Epithelial cell of esophagus (primary cell): Measurements from ENCODE around the gene SEZ6L2.

ENCODE experiments used
- DNase-seq: peaks from one replicate; pipeline ENCODE4 v3.0.0; 2010; ENCODE audit warnings: low read depth
- H3K4me3 ChIP-seq: 2 replicates; pipeline ENCODE4 v1.5.1; 2011; ENCODE audit warnings: mild to moderate bottlenecking, low read length, control low read depth
- TF ChIP-seq, protein P1 (sequence below): IDR thresholded peaks from 2 replicates; pipeline ENCODE4 v1.5.1; 2011; ENCODE audit warnings: low read depth, mild to moderate bottlenecking, low read length, control low read depth, inconsistent platforms; ENCODE audit not compliant: insufficient read depth; ENCODE audit errors: missing control alignments

The SEZ6L2 gene

DNA sequence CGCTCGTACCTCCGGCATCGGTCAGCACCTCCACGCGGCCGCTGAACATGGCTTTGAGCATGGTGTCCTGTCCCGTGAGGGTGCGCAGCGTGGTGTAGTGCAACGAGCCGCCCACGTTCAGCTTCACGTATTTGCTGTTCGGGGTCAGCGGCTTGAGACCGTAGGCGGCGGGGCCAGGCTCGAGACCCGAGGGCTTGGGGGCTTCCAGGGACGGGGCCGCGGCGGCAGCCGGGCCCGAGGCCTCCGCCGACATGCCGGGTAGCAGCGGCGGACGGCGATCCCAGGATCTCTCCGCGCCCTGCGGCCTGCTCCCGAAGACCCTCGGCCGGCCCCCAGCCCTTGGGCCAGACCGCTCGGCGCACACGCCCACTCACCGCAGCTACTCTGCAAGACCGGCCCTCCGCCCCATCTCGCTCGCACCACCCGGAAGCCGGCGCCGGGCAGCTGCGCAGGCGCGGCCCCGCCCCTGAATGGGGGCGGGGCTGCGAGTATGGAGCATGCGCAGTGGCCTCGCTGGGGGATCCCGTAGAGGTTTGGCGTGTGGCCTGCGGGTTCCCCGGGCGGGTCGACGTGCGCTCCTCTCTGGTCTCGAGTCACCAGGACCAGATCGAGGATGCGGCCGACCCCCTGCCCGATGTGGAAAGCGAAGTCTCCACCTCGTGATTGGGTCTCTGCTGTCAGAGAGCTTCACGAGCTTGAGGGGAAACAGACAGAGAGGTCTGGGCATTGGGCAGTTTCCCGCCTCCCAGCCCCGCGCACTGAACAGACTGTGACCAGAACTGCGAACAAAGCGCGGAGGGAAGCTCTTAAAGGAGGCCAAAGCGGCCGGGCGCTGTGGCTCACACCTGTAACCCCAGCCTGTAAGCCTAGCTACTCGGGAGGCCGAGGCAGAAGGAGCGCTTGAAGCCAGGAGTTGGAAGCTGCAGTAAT, 26.7 kb upstream of the SEZ6L2 start, which contains the start of gene KCTD13:
KCTD13 (minus strand) TSS at position 446 of the 930 bp plus-strand sequence; CDS start at position 253, 193 bp downstream.
- TF ChIP-seq, protein P1, sequence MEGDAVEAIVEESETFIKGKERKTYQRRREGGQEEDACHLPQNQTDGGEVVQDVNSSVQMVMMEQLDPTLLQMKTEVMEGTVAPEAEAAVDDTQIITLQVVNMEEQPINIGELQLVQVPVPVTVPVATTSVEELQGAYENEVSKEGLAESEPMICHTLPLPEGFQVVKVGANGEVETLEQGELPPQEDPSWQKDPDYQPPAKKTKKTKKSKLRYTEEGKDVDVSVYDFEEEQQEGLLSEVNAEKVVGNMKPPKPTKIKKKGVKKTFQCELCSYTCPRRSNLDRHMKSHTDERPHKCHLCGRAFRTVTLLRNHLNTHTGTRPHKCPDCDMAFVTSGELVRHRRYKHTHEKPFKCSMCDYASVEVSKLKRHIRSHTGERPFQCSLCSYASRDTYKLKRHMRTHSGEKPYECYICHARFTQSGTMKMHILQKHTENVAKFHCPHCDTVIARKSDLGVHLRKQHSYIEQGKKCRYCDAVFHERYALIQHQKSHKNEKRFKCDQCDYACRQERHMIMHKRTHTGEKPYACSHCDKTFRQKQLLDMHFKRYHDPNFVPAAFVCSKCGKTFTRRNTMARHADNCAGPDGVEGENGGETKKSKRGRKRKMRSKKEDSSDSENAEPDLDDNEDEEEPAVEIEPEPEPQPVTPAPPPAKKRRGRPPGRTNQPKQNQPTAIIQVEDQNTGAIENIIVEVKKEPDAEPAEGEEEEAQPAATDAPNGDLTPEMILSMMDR = no peak
- peak; percentile 79 for DNase-seq
- H3K4me3 ChIP-seq = peak within 1 kb of the TSS; percentile 82

DNA sequence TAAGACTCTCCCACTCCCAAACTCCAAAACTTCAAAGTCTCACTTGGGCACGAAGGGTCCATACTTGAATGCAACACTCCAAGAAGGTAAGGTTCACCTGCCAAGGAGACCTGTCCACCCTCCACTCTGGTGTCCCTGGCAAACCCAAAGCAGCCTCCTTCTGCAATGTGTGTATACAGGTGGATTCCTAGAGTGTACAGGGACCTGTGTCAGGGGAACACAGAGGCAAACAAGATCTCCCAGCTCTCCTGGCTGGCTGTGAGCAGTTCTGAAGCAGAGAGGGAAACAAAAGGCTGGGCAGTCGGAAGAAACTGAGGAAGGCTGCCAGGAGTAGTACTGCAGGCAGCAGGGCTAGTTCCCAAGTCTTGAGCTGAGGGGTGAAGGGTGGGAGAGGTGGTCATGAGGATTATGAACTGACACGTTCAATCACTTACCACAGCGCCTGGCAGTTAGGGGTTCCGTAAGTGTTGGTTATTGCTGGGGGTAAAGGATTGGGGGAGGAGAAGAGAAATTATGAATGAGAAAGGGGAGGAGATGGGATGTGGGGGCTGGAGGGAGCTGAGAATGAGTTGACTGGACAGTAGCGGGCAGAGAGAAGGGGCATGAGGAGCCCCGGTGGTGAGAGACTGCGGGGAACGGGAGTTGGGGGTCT, 25.9 kb upstream of the SEZ6L2 start:
- TF ChIP-seq, protein P1 = no peak
- H3K4me3 ChIP-seq = peak overlapping the region; percentile 82
- no peak for DNase-seq

GRCh38 chr16:29922986-29923501, 23.7 kb upstream of the SEZ6L2 start:
- TF ChIP-seq, protein P1 = no peak
- no peak overlapping the region for H3K4me3 ChIP-seq
- no peak for DNase-seq

DNA sequence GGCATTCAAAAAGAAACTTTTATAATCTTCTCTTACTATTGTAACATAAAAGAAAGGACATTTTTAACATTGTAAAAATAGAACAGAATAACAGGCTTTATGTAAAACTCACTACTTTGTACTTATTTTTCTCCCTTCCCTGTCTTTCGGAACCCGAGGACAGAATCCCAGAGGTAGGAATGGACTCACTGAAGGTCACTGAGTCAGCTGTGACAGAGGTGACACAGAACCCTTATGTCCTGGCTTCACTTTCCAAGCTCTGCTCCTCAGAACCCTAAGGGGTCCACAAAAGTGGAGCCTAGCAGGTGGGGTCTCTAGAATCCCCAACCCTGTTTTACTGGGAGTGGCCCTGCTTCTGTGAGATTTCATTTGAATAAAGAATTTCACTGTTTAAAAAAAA, 23.0 kb upstream of the SEZ6L2 start:
- TF ChIP-seq, protein P1 = no peak
- no peak for DNase-seq
- H3K4me3 ChIP-seq = no peak overlapping the region

DNA sequence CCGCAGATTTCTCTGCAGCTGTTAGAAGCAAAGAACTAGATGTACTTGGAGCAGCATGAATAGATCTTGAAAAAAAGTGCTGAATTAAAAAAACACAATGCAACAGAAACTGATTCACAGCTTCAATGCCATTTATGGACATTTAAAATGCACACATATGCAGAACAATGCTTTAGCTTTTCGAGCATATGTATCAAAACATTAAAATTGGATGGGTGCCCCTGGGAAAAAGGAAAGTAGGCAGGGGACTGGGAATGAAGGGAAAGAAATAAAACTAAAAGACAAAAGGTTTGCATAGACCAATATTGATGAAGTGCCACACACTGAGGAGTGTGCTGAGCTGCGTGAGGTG, 21.7 kb upstream of the SEZ6L2 start:
- DNase-seq = no peak
- no peak overlapping the region for H3K4me3 ChIP-seq
- TF ChIP-seq, protein P1 = no peak

- H3K4me3 ChIP-seq = no peak overlapping the region
- DNase-seq = no peak
- TF ChIP-seq, protein P1 = no peak
Observed at GRCh38 chr16:29920288-29921033, 21.1 kb upstream of the SEZ6L2 start.
